ENCODE results near the gene DPH7.
"Not testable (repeated sequence)": the region's sequence is repeated elsewhere in the genome, so short reads cannot be mapped to it uniquely, and the experiment has no call there.

The DPH7 gene

GRCh38 chr9:137606005-137606621, 27.4 kb upstream of the DPH7 start:
- DNase-seq = no peak

DNA sequence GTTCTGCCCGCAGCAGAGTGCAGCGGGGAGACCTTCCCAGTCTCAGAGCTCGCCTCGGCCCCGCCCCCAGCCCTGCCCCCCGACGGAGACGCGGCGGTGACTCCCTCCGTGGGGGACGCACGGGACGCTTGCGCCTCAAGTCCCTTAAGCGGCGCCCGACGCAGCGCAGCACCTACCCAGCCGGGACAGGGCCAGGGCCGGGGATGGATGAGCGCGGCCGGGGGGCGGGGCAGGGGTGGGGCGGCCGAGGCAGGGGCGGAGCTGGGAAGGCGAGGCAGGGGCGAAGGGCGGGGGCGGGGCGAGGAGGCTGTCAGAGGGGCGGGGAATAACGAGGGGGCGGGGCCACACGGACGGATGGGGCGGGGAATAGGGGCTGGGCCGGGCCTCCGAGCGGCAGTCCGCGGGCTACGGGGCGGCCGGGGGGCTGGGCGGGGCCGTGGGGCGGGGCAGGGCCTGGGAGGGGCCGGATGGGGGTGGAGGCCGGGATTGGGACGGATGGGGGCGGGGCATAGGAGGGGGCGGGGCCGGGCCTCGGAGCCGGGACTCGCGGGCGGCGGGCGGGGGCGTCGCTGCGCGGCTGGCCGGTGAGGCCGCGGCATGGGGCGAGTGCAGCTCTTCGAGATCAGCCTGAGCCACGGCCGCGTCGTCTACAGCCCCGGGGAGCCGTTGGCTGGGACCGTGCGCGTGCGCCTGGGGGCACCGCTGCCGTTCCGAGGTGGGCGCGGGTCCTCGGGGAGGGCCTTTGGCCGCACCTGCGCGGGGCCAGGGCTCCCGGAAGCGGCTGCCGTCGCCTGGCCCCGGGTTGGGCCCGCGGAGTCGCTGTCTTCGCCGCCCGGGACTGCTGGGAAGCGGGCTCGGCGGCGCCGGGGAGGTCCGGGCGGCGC, 26.6 kb upstream of the DPH7 start, which contains the start of gene ARRDC1:
ARRDC1 (plus strand) TSS at position 566 of the 884 bp plus-strand sequence; CDS start at position 598, 32 bp downstream.
- DNase-seq = peak; percentile 90 to 91

DNA sequence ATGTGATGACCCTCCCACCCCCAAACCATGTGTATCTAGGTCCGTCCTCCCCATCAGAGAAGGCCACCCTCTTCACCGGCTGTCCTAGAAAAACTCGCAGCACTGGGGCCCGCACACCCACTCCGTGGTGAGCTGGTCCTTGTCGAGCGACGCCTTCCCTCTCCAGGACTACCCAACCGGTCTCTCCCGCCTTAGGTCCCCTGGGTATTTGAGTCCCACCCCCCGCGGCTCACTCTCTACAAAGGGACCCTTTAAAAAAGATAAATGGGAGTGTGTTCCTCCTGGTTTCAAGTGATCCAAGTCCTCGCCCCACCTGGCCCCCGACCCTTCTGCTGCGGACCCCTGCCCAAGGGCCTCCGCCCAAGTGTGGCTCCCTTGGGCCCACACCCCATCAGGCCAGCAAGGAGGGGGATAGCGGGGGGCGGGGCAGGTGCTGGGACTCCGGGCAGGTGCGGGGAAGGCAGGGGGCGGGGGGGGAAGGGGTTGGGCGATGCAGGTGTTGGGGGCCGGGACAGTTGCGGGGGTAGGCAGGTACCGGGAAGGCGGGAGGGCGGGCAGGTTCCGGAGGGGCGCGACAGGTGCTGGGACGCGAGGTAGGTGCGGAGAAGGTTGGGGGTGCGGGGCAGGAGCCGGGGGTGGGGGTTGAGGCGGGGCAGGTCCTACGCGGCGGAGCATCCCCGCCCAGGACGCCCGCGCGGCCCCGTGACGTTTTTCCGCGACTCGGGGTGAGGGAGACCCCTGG, 25.8 kb upstream of the DPH7 start:
- DNase-seq = no peak

GRCh38 chr9:137603879-137604278, 25.2 kb upstream of the DPH7 start:
- no peak for DNase-seq

DNA sequence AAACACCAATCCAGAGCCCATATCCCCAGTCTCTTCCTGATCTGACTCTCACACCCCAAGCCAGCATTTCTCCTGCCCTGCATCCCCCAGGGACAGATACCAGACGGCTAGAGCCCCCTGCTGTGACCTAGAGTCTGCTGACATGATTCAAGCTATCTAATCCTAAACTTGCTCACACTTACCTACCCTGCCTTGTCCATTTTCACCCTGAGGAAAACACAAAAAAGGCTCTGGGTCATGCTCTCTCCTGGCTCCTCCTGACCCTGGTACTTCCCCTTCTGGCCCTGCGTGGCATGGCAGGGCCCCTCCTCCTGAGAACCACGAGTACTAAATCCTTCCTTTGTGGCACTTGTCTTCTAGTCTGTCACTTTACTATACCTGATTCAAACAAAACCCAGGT, 23.9 kb upstream of the DPH7 start:
- DNase-seq = peak in 1 of 2 donors; percentile 53

- DNase-seq = no peak
Measured at GRCh38 chr9:137598943-137599342, 20.2 kb upstream of the DPH7 start.

DNA sequence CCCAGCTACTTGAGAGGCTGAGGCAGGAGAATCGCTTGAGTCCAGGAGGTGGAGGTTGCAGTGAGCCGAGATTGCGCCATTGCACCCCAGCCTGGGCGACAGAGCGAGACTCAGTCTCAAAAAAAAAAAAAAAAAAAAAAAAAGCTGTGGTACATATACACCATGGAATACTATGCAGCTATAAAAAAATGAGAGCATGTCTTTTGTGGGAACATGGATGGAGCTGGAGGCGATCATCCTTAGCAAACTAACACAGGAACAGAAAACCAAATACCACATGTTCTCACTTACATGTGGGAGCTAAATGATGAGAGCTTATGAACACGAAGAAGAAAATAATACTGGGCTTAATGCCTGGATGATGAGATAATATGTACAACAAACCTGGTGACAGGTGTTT, 17.9 kb upstream of the DPH7 start:
- not testable (repeated sequence) for DNase-seq

DNA sequence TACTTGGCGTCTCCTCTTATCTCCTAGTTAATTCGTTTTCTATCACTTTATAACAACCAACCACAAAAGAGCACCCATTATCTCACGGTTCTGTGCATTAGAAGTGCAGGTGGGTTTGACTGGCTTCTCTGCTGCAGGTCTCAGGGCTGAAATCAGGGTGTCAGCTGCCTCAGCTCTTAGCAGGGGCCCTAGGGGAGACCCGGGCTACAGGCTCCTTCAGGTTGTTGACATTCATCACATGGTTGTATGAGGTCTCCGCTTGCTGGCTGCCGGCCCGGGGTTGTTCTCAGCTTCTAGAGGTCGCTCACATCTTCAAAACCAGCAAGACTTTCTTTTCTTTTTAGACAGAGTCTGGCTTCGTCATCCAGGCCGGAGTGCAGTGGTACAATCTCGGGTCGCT, 14.5 kb upstream of the DPH7 start:
- DNase-seq = no peak

- peak; percentile 33 to 38 for DNase-seq
Measured at GRCh38 chr9:137592767-137593166, 14.0 kb upstream of the DPH7 start.

DNA sequence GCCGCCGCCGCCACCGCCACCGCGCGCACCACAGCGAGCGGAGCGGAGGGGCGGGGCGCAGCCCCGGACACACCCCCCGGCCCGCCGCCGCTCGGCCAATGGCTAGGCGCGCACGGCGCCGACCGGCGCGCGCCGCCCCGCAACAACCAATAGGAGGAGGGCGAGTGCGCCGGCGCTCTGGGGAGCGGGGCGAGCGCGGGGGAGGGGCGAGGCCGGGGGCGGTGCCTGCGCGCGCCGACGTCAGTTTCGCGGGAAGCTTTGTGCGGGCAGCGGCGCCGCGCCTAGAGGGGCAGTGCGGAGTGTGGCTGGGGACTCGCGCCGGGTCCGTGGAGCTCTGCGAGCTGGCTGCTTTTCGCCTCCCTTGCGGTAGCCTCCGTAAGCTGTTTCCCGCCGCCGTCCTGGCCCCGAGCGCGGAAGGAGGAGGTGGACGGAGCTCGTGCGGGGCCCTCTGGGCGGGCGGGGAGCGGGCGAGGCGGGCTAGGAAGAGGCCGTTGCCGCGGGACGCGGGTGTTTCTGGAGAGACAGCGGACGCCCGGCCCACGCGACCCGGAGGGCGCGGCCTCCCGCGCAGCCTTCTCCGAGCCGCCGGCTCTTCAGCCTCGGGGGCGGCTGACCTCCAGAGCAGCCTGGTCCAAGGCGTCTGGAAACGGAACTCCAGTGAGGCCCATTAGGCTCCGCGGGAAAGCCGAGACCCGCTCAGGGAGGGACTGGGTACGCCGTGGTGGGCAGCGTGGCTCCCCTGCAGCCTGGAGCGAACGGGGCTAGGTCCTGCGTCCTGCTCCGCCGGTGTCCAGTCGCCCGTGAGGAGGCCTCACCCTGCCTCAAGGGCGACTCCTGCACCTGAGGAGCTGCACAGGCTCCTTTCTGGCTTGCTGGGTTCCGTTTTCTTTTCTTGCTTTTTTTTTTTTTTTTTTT, 12.0 kb upstream of the DPH7 start, which contains the start of gene ZMYND19:
ZMYND19 (minus strand) TSS at position 44 of the 915 bp plus-strand sequence. CDS start 249 bp downstream, outside the sequence.
- peak; percentile 83 to 94 for DNase-seq

GRCh38 chr9:137590123-137590468, 11.4 kb upstream of the DPH7 start:
- DNase-seq = no peak

DNA sequence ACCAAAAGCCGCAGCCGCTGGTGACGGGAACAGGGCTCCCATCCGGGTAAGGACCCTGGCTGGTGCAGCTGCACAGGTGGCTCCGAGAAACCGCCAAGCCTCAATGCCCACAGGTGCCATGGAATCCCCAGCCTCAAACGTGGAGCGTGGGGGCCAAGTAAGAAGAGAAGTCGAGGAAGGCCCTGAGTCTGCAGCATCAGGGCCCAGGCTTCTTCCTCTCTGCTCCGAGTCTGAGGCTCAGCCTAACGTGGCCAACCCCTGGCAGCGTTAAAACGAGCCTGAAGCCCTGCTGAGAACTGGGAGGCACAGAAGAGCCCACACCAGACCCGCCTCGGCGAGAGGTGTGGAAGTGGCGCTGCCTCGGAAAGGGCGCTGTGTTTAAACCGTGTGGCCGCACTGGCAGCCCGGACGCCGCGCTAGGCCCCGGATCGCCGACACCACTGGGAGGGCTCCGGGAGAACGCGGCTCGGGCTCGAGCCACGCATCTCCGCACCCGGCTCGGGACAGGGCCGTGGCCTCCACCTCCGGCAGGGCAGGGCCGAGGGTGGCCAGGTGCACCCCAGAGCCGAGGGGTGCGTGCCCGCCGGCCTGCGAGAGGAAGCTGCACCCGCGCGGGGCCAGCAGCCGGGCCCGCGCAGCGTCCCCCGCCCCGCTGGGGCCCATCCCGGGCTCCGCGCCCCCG, 10.9 kb upstream of the DPH7 start:
- no peak for DNase-seq

DNA sequence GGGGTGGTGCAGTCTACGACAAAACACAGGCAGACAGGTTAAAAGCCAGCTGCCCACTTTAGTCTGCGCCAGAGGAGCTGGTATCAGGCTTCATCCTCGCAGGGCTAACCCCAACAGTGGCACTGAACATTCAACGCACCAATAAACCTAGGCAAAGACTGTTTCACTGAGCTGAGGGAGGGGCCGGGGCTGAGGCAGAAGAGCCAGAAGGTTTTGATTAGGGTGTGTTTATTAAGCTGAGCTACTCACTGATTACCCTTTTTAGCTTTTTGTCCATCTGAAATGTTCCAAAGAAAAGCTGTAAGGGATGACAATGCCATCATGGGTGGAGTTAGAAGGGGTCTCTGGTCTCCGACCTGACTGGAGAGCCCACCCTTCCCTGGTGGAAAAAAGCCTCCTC, 10.2 kb upstream of the DPH7 start:
- DNase-seq = no peak

- no peak for DNase-seq
Measured at GRCh38 chr9:137588311-137588710, 9.6 kb upstream of the DPH7 start.

- DNase-seq = no peak
Measured at GRCh38 chr9:137586854-137587253, 8.1 kb upstream of the DPH7 start.

DNA sequence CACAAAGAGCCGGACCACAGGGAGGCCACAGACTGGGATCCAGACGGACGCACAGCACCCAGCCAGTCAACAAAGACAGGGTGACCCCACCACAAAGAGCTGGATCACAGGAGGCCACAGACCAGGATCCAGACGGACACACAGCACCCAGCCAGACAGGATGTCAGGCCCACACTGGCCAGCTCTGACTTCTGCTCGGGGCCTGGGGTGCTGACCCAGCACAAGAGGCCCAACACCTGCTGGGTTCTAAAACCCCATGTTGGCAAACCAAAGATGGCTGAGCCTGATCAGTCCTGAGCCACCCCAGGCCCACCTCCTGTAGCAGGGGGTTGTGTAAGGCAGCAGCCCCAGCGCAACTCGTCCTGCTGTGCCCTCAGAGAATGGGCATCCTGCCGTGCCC, 5.2 kb upstream of the DPH7 start:
- no peak for DNase-seq

GRCh38 chr9:137583347-137583746, 4.6 kb upstream of the DPH7 start:
- no peak for DNase-seq

DNA sequence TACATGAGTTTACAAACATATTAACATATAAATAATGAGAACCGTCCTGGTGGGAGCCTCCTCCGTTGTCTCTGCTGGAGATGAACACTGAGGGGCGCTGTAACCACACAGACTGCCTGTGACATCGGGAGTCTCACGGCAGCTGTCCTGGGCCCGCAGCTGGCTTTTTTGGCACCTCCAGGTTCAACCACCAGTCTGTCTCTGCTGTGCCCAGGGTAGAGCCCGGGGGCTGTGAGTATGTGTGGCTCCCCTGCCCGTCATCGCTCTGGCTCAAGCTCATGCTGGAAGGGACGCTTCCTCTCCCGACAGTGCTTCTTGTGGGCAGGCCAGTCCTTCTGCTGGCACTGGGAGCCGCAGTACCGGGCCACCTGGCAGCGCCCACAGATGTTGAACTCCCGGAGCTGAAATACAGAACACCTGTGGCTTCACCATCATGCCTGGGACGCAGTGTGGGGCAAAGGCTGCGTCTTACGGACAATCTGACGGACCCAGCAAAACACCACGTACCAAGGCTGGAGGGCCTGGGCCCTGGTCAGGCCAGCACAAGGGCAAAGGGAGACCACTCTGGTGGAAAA, 3.6 kb upstream of the DPH7 start:
- peak in 1 of 2 donors; percentile 56 for DNase-seq

DNA sequence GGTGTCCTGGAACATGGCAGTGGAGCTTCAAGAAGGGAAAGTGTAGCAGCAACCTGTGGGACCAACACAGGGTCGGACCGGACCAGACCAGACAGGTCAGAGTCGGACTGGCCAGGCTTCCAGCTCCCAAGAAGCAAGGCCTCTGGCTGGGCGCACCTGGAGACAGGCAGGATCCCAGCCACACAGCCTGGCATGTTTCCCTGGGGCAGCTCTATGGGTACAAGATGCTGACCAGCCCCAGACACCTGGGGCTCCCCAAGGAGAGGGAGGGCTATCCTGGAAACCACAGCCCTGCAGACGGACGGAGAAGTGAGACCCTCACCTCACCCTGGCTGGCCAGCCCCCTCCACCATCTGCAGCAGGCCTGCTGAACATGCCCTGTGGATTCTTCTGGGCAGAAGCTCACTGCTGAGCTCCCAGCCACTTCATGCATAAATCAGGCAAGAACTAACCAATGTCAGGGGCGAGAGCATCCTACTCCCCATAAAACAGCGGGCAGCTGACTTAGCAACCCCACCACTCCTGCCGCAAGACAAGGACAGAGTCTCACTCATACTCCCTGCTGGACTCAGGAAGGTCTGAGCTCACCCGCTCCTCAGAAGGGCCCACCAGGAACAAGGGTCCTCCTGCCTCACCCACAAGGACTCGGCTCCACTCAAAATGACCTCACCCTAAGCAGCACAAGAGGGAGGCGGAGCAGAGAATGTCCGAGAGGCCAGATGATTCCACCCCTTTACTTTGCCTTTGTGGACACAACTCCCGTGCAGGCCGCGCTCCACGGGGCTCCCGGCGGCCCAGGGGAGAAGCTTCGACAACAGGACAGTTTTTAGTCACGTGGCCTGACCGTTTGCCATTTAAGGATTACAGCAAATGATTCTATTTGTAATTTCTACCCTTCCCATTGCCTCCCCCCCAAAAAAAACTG, 2.9 kb upstream of the DPH7 start:
- DNase-seq = no peak

GRCh38 chr9:137580954-137581322, 2.2 kb upstream of the DPH7 start:
- DNase-seq = no peak
